C4-2B (cell line): ENCODE results near the gene VPS45.

Source experiments
- ZFX ChIP-seq: fragments of 450-650 bp; IDR thresholded peaks from 2 replicates; pipeline ENCODE4 v1.6.1; 2017
- TF ChIP-seq, protein P1 (sequence below): fragments of 450-650 bp; conservative IDR thresholded peaks from 2 replicates; pipeline ENCODE4 v1.5.1; 2017; ENCODE audit warnings: mild to moderate bottlenecking

GRCh38 chr1:150152182-150152536 lies 84.6 kb downstream of the VPS45 start:
- TF ChIP-seq, protein P1, sequence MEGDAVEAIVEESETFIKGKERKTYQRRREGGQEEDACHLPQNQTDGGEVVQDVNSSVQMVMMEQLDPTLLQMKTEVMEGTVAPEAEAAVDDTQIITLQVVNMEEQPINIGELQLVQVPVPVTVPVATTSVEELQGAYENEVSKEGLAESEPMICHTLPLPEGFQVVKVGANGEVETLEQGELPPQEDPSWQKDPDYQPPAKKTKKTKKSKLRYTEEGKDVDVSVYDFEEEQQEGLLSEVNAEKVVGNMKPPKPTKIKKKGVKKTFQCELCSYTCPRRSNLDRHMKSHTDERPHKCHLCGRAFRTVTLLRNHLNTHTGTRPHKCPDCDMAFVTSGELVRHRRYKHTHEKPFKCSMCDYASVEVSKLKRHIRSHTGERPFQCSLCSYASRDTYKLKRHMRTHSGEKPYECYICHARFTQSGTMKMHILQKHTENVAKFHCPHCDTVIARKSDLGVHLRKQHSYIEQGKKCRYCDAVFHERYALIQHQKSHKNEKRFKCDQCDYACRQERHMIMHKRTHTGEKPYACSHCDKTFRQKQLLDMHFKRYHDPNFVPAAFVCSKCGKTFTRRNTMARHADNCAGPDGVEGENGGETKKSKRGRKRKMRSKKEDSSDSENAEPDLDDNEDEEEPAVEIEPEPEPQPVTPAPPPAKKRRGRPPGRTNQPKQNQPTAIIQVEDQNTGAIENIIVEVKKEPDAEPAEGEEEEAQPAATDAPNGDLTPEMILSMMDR, result no peak
- TF ChIP-seq ZFX, result no peak
